SK-N-SH treated with all-trans-retinoic acid at 6 μM for 48 hours (cell line): Measurements from ENCODE around the gene SKAP2.

ENCODE experiments used
- ESRRG ChIP-seq: fragments of 250-450 bp; sonication (Bioruptor Pico); IDR thresholded peaks from 2 replicates; pipeline ENCODE4 v1.6.1; 2021; ENCODE audit warnings: mild to moderate bottlenecking
- OSR1 ChIP-seq: fragments of 250-450 bp; sonication (Bioruptor Pico); IDR thresholded peaks from 2 replicates; pipeline ENCODE4 v1.8.0; 2022; ENCODE audit warnings: moderate library complexity, mild to moderate bottlenecking, inconsistent platforms
- ZC3H10 ChIP-seq: fragments of 250-450 bp; sonication (Bioruptor Pico); IDR thresholded peaks from 2 replicates; pipeline ENCODE4 v1.5.1; 2021; ENCODE audit warnings: mild to moderate bottlenecking, moderate library complexity
- ZFP3 ChIP-seq: fragments of 250-450 bp; sonication (Bioruptor Pico); IDR thresholded peaks from 2 replicates; pipeline ENCODE4 v1.5.0; 2020; ENCODE audit warnings: mild to moderate bottlenecking, moderate library complexity
- TF ChIP-seq, protein P1 (sequence below): fragments of 250-450 bp; sonication (Bioruptor Pico); IDR thresholded peaks from 2 replicates; pipeline ENCODE4 v1.5.1; 2020; ENCODE audit warnings: low read depth, mild to moderate bottlenecking, moderate library complexity

DNA sequence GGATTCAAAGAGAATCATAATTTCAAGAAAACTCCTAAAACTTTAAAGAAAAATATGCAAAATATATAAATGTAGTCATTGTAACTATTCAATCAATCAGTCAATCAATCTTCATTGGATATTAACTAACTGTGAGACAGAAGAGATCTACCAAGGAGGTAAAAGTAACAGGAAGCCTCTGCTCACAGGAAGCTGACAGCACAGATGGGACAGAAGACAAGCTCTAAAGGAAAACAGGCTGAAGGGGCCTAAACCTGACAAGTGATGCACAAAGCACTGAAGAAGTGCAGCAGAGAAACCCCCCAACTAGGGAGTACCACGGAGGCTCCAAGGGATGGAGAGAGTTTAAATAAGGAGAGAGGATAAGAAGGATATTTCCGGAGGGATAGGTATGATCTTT is 173.0 kb downstream of the SKAP2 start:
- TF ChIP-seq OSR1 (no peak), ESRRG (CRISPR knock-in tag) (no peak), ZFP3 (CRISPR knock-in tag) (no peak), ZC3H10 (CRISPR knock-in tag) (no peak)
- TF ChIP-seq, protein P1, sequence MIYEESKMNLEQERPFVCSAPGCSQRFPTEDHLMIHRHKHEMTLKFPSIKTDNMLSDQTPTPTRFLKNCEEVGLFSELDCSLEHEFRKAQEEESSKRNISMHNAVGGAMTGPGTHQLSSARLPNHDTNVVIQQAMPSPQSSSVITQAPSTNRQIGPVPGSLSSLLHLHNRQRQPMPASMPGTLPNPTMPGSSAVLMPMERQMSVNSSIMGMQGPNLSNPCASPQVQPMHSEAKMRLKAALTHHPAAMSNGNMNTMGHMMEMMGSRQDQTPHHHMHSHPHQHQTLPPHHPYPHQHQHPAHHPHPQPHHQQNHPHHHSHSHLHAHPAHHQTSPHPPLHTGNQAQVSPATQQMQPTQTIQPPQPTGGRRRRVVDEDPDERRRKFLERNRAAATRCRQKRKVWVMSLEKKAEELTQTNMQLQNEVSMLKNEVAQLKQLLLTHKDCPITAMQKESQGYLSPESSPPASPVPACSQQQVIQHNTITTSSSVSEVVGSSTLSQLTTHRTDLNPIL (CRISPR knock-in tag), result no peak
